PC-9 (cell line): Measurements from ENCODE around the gene PIP5K1A. TPM values are rescaled to one million over a fixed set of nuclear protein-coding genes. Genes with fewer than 3 reads are reported as not detected.

Experiments used
- BruUV-seq: library from RNA; stranded (reverse); fragments of 400-500 nt; replicated peaks from 2 replicates; lab custom pipeline; 2021; lab: Mats Ljungman, UMichigan
- CTCF ChIA-PET: fragments of 300-600 bp; sonication (Branson Sonifier 250); formaldehyde crosslinking; loops from one replicate; lab custom pipeline; 2022; ENCODE audit warnings: antibody characterized with exemption; lab: Charles Lee
- POLR2A ChIA-PET: fragments of 300-600 bp; sonication (Branson Sonifier 250); formaldehyde crosslinking; loops from one replicate; lab custom pipeline; 2022; ENCODE audit warnings: antibody characterized with exemption; ENCODE audit not compliant: unreplicated experiment; lab: Charles Lee
- DNase-seq, 2 experiments: peaks; one replicate each; pipeline versions ENCODE4 v3.0.0 to v3.0.0-alpha.2; 2015 to 2022; ENCODE audit warnings: mixed read lengths in 1 of 2
- H2AFZ ChIP-seq: fragments of 200-600 bp; sonication (generic); 2 replicates; pipeline ENCODE4 v1.8.1; 2017; ENCODE audit warnings: antibody characterized with exemption
- H3F3A ChIP-seq: fragments of 200-600 bp; sonication (generic); 2 replicates; pipeline ENCODE4 v1.8.1; 2017; ENCODE audit warnings: antibody characterized with exemption, mild to moderate bottlenecking, low read depth; ENCODE audit not compliant: insufficient read depth
- H3K27ac ChIP-seq: fragments of 200-600 bp; sonication (generic); 2 replicates; pipeline ENCODE4 v1.6.1; 2016; ENCODE audit warnings: mixed run types
- H3K27me3 ChIP-seq: fragments of 200-600 bp; sonication (generic); 2 replicates; pipeline ENCODE4 v1.6.1; 2016; ENCODE audit warnings: low read depth, mixed run types; ENCODE audit not compliant: insufficient read depth
- H3K36me3 ChIP-seq: fragments of 200-600 bp; sonication (generic); 2 replicates; pipeline ENCODE4 v1.6.1; 2016; ENCODE audit warnings: low read depth, mixed run types
- H3K4me1 ChIP-seq: fragments of 200-600 bp; sonication (generic); replicated peaks from 2 replicates; pipeline ENCODE4 v1.6.1; 2016; ENCODE audit warnings: mixed run types; ENCODE audit not compliant: insufficient read depth
- H3K4me2 ChIP-seq: fragments of 200-600 bp; sonication (generic); 2 replicates; pipeline ENCODE4 v1.6.1; 2017; ENCODE audit warnings: mixed run types
- H3K4me3 ChIP-seq: fragments of 200-600 bp; sonication (generic); 2 replicates; pipeline ENCODE4 v1.6.1; 2016; ENCODE audit warnings: mixed run types
- H3K79me2 ChIP-seq: fragments of 200-600 bp; sonication (generic); 2 replicates; pipeline ENCODE4 v1.6.1; 2017; ENCODE audit warnings: low read depth, mixed run types
- H3K9me2 ChIP-seq: fragments of 200-600 bp; sonication (generic); 2 replicates; pipeline ENCODE4 v1.8.1; 2017; ENCODE audit warnings: mild to moderate bottlenecking; ENCODE audit not compliant: insufficient read depth
- H3K9me3 ChIP-seq: fragments of 200-600 bp; sonication (generic); 2 replicates; pipeline ENCODE4 v1.8.1; 2016; ENCODE audit warnings: low read depth; ENCODE audit not compliant: insufficient read depth
- H4K20me1 ChIP-seq: fragments of 200-600 bp; sonication (generic); 2 replicates; pipeline ENCODE4 v1.8.1; 2017; ENCODE audit not compliant: insufficient read depth
- CTCF ChIP-seq: fragments of 200-600 bp; sonication (generic); conservative IDR thresholded peaks from 2 replicates; pipeline ENCODE4 v1.6.1; 2017; ENCODE audit warnings: mixed run types, antibody characterized with exemption, mild to moderate bottlenecking, moderate library complexity
- EZH2 ChIP-seq: fragments of 200-600 bp; sonication (generic); IDR thresholded peaks from 2 replicates; pipeline ENCODE4 v1.8.0; 2017; ENCODE audit warnings: antibody characterized with exemption, low read depth
- intact Hi-C: fragments of 100-400 bp; cut with micrococcal nuclease; formaldehyde crosslinking; loops from one replicate; pipeline ENCODE4 v1.10.0; 2022; ENCODE audit not compliant: unreplicated experiment
- total RNA-seq: library from RNA; stranded (reverse); gene quantifications from 2 replicates; pipeline ENCODE4 v1.2.3, GENCODE V29; 2021

PIP5K1A gene
- total RNA-seq, 1 experiment from 2014 or later = 69.7 TPM

- H3F3A ChIP-seq = peaks cover 18% of the 10 kb centered on the region; the same call in 1 of the 2 replicates
- POLR2A ChIA-PET = interaction anchor here (0.5 kb wide), 1 partner anchor 112 kb away, joined by 3 read pairs; no protein-coding TSS in a partner anchor
Measured at GRCh38 chr1:151294742-151295462, 96.5 kb downstream of the PIP5K1A start.

More at GRCh38 chr1:151294742-151295462, 96.5 kb downstream of the PIP5K1A start:
- H3K79me2 ChIP-seq = no peaks in the 10 kb centered on the region
- H4K20me1 ChIP-seq = no peaks in the 10 kb centered on the region; the same call in 1 of the 2 replicates
- H2AFZ ChIP-seq = no peak overlapping the region
- intact Hi-C loops = no loop called here
- DNase-seq = peak in 1 of 2 experiments; percentile 16
- no peak overlapping the region for H3K4me2 ChIP-seq
- H3K27ac ChIP-seq = no peak overlapping the region
- no TSS peak for BruUV-seq
- CTCF ChIA-PET = no interaction called here
- no peaks in the 10 kb centered on the region for H3K27me3 ChIP-seq
- H3K4me3 ChIP-seq = no peak overlapping the region
- no peaks in the 10 kb centered on the region for H3K9me3 ChIP-seq
- TF ChIP-seq CTCF = no peak
- TF ChIP-seq EZH2 = no peak
- H3K9me2 ChIP-seq = no peaks in the 10 kb centered on the region
- peaks cover 22% of the 10 kb centered on the region; the same call in 1 of the 2 replicates for H3K36me3 ChIP-seq
- H3K4me1 ChIP-seq = no peaks in the 10 kb centered on the region

Other genes with a start within 250 kb of the PIP5K1A start
- 113 TPM in 2 replicates for gene CERS2, start 223.7 kb upstream of the PIP5K1A start, total RNA-seq
- gene ANXA9, start 216.3 kb upstream of the PIP5K1A start, total RNA-seq = 10.6 and 12.9 TPM in 2 replicates
- gene MINDY1, start 191.7 kb upstream of the PIP5K1A start, total RNA-seq = 15.6 and 17.6 TPM in 2 replicates
- 26.6 and 30.7 TPM in 2 replicates for gene PRUNE1, start 190.1 kb upstream of the PIP5K1A start, total RNA-seq
- 3.0 and 3.6 TPM in 2 replicates for gene BNIPL, start 162.0 kb upstream of the PIP5K1A start, total RNA-seq
- 1.8 and 2.3 TPM in 2 replicates for gene C1orf56, start 150.8 kb upstream of the PIP5K1A start, total RNA-seq
- 59.4 and 62.8 TPM in 2 replicates for gene CDC42SE1, start 138.9 kb upstream of the PIP5K1A start, total RNA-seq
- 15.0 and 23.3 TPM in 2 replicates for gene MLLT11, start 138.2 kb upstream of the PIP5K1A start, total RNA-seq
- gene GABPB2, start 127.8 kb upstream of the PIP5K1A start, total RNA-seq = 6.4 and 6.6 TPM in 2 replicates
- 5.6 and 6.1 TPM in 2 replicates for gene SEMA6C, start 51.9 kb upstream of the PIP5K1A start, total RNA-seq
- gene TNFAIP8L2, start 41.9 kb upstream of the PIP5K1A start, total RNA-seq = not detected in 2 replicates
- gene LYSMD1, start 32.6 kb upstream of the PIP5K1A start, total RNA-seq = 7.6 and 12.8 TPM in 2 replicates
- gene SCNM1, start 32.4 kb upstream of the PIP5K1A start, total RNA-seq = 42.5 and 47.7 TPM in 2 replicates
- gene TMOD4, start 22.6 kb upstream of the PIP5K1A start, total RNA-seq = 1.2 TPM in 1 of 2 replicates, not detected in the other
- 63.9 and 72.5 TPM in 2 replicates for gene VPS72, start 8.4 kb upstream of the PIP5K1A start, total RNA-seq
- 230 and 255 TPM in 2 replicates for gene PSMD4, start 56.2 kb downstream of the PIP5K1A start, total RNA-seq
- gene ZNF687, start 83.7 kb downstream of the PIP5K1A start, total RNA-seq = 26.6 and 28.7 TPM in 2 replicates
- 40.0 and 44.3 TPM in 2 replicates for gene PI4KB, start 128.9 kb downstream of the PIP5K1A start, total RNA-seq
- gene RFX5, start 148.7 kb downstream of the PIP5K1A start, total RNA-seq = 73.6 and 75.7 TPM in 2 replicates
- 11.3 and 18.4 TPM in 2 replicates for gene SELENBP1, start 174.2 kb downstream of the PIP5K1A start, total RNA-seq
- 334 and 345 TPM in 2 replicates for gene PSMB4, start 201.0 kb downstream of the PIP5K1A start, total RNA-seq